Endothelial cell of hepatic sinusoid (primary cell): Measurements from ENCODE around the gene SLC16A5.
"Not testable (repeated sequence)": the region's sequence is repeated elsewhere in the genome, so short reads cannot be mapped to it uniquely, and the experiment has no call there.

ENCODE experiments used
- in situ Hi-C: cut with HindIII; loops from 2 replicates; pipeline ENCODE4 v1.10.0; 2017; ENCODE audit warnings: low sequenced_read_pairs

SLC16A5 gene

GRCh38 chr17:75109046-75109406 lies 21.3 kb downstream of the SLC16A5 start:
- in situ Hi-C loops: no loop called here

GRCh38 chr17:75109407-75110233 lies 21.9 kb downstream of the SLC16A5 start, which contains the start of gene ARMC7:
ARMC7 (plus strand) TSS chr17:75109969; CDS start chr17:75110289, 320 bp downstream.
- in situ Hi-C loops: no loop called here

- in situ Hi-C loops: no loop called here
These were observed 22.6 kb downstream of the SLC16A5 start for GRCh38 chr17:75110234-75110937.

GRCh38 chr17:75111777-75112335 lies 24.1 kb downstream of the SLC16A5 start:
- in situ Hi-C loops: no loop called here

- in situ Hi-C loops: no loop called here
These were observed 26.2 kb downstream of the SLC16A5 start for GRCh38 chr17:75113798-75114551.

- in situ Hi-C loops: loop anchor here (5.0 kb wide), 1 partner anchor 62 kb away; no protein-coding TSS in a partner anchor
These were observed 27.0 kb downstream of the SLC16A5 start for GRCh38 chr17:75114552-75115314.

- in situ Hi-C loops: loop anchor here (5.0 kb wide), 1 partner anchor 63 kb away; no protein-coding TSS in a partner anchor
These were observed 27.8 kb downstream of the SLC16A5 start for GRCh38 chr17:75115555-75115954.

GRCh38 chr17:75116737-75117136 lies 29.0 kb downstream of the SLC16A5 start:
- in situ Hi-C loops: loop anchor here (5.0 kb wide), 1 partner anchor 64 kb away; no protein-coding TSS in a partner anchor

- in situ Hi-C loops: loop anchor here (5.0 kb wide), 1 partner anchor 66 kb away; no protein-coding TSS in a partner anchor
These were observed 30.6 kb downstream of the SLC16A5 start for GRCh38 chr17:75118307-75118706.

- in situ Hi-C loops: no loop called here
These were observed 36.5 kb downstream of the SLC16A5 start for GRCh38 chr17:75124041-75124818.

- in situ Hi-C loops: no loop called here
These were observed 37.0 kb downstream of the SLC16A5 start for GRCh38 chr17:75124819-75125162.

- in situ Hi-C loops: no loop called here
These were observed 38.2 kb downstream of the SLC16A5 start for GRCh38 chr17:75125984-75126383.

- in situ Hi-C loops: no loop called here
These were observed 39.2 kb downstream of the SLC16A5 start for GRCh38 chr17:75126954-75127353.

GRCh38 chr17:75127936-75128335 lies 40.2 kb downstream of the SLC16A5 start:
- in situ Hi-C loops: not testable (repeated sequence)

- in situ Hi-C loops: no loop called here
These were observed 41.1 kb downstream of the SLC16A5 start for GRCh38 chr17:75128694-75129505.

- in situ Hi-C loops: no loop called here
These were observed 41.8 kb downstream of the SLC16A5 start for GRCh38 chr17:75129576-75129975.

- in situ Hi-C loops: no loop called here
These were observed 42.4 kb downstream of the SLC16A5 start for GRCh38 chr17:75130059-75130631.

- in situ Hi-C loops: no loop called here
These were observed 43.0 kb downstream of the SLC16A5 start for GRCh38 chr17:75130632-75131277.
